Subcutaneous abdominal adipose tissue (tissue), 5 donors: ENCODE data around the gene OVOL1.

Source experiments
- H3K27ac ChIP-seq: one replicate; pipeline ENCODE4 v1.7.0; 2013; ENCODE audit warnings: low read depth, mild to moderate bottlenecking, inconsistent platforms, low read length, moderate library complexity
- H3K27me3 ChIP-seq, 5 donors: one replicate each; pipeline ENCODE4 v1.7.0; 2013; ENCODE audit warnings: low read length in 5 of 5, inconsistent platforms in 1 of 5; ENCODE audit not compliant: control insufficient read depth in 5 of 5, insufficient read depth in 4 of 5
- H3K36me3 ChIP-seq, 5 donors: one replicate each; pipeline ENCODE4 v1.7.0; 2013; ENCODE audit warnings: low read length in 5 of 5; ENCODE audit not compliant: control insufficient read depth in 5 of 5, insufficient read depth in 5 of 5
- H3K4me1 ChIP-seq, 5 donors: one replicate each; pipeline ENCODE4 v1.7.0; 2013; ENCODE audit warnings: low read length in 5 of 5, mild to moderate bottlenecking in 3 of 5, moderate library complexity in 1 of 5; ENCODE audit not compliant: control insufficient read depth in 5 of 5, insufficient read depth in 5 of 5
- H3K4me3 ChIP-seq, 5 donors: one replicate each; pipeline ENCODE4 v1.7.0; 2013; ENCODE audit warnings: low read length in 5 of 5, low read depth in 1 of 5
- H3K9ac ChIP-seq, 5 donors: one replicate each; pipeline ENCODE4 v1.7.0; 2013; ENCODE audit warnings: low read length in 5 of 5, mild to moderate bottlenecking in 4 of 5, moderate library complexity in 3 of 5
- H3K9me3 ChIP-seq, 5 donors: one replicate each; pipeline ENCODE4 v1.7.0; 2013; ENCODE audit warnings: low read length in 5 of 5; ENCODE audit not compliant: control insufficient read depth in 5 of 5
- donor health status: healthy.
- donor health status: healthy.
- donor health status: healthy.
- donor health status: healthy.
- donor health status: healthy.

Gene OVOL1

DNA sequence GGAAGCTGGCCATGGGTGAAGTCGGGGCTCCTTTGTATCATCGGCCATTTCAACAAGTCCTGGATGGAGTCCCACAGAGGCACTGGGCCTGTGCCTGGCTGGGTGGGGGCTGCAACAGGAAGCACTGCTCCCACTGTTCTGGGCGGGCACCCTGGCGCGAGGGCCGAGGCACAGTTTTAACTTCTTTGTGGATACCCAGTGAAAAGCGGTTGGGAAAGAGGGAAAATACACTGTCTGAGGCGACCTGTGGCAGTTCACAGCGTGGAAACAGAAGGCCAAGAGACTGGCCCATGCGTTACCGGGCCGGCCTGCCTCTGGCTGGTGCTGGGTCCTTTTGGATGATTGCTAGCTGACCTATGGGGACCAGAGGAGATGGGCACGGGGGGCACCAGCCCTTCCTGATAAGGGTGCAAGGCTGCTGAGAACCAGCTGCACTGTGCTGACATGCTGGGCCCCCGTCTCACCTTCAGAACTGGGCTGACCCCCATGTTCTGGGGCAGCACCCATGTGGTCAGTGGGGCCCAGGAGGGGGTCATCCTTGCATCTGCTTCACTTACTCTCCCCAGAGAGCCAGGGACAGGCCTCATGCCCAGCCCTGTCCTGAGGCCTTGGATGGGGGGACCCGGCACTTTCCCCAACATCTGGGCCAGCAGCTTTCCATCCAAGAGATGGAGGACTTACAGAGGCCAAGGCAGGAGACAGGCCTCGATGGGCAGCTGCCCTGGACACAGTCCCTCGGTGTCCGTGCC, 4.2 kb downstream of the OVOL1 start:
- no peaks in the 10 kb centered on the region for H3K9me3 ChIP-seq
- H3K9ac ChIP-seq, result no peak overlapping the region
- H3K4me1 ChIP-seq, result peaks cover 0 to 31% (median 21%) of the 10 kb centered on the region in 5 donors
- no peak overlapping the region for H3K27ac ChIP-seq
- no peaks in the 10 kb centered on the region for H3K36me3 ChIP-seq
- no peak overlapping the region for H3K4me3 ChIP-seq
- peaks cover 8 to 35% (median 24%) of the 10 kb centered on the region in 5 donors for H3K27me3 ChIP-seq

DNA sequence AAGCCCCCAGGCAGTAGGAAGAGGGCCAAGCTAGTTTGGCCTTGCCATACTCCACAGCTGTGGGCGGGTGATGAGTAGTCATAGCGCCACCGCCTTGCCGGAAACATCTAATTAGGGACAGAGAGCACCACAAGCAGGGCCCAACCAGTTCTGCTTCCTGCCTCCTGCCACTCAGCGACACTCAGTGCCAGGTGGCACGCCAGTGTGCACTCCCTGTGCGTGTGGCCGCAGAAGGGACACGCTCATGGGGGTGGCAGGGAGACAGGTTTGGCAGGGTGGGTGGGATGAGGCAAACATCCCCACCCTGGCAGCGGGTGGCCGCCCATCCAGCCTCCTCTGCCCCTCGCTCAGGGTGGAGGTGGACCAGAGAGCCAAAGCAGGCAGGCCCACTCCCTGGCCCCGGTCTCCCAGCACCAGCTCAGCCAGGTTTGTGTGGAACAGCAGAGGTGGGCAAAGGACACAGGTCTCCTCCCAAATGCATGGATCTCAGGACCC, 4.9 kb downstream of the OVOL1 start:
- no peaks in the 10 kb centered on the region for H3K36me3 ChIP-seq
- no peak overlapping the region for H3K4me3 ChIP-seq
- H3K9me3 ChIP-seq, result no peaks in the 10 kb centered on the region
- H3K4me1 ChIP-seq, result peaks cover 0 to 26% (median 16%) of the 10 kb centered on the region in 5 donors
- peaks cover 6 to 30% (median 20%) of the 10 kb centered on the region in 5 donors for H3K27me3 ChIP-seq
- no peak overlapping the region for H3K27ac ChIP-seq
- no peak overlapping the region for H3K9ac ChIP-seq

DNA sequence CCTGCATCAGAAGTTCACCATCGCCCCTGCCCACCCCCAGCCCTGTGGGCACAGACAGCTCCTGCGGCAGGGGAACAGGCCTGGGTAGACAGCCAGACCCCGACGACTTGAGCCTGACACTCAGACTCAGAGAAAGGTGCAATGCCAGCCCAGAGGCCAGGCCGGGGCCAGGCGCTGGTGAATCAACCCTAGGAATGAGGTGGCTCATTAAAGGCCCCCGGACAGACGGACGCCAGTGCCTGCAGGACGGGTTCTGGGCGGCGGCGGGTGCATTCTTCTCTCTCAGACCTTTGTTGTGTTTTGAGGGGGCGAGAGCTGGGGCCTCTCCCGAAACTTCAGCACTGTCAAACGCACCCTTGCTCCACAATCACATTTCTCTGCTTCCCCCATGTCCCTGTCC, 5.6 kb downstream of the OVOL1 start:
- no peaks in the 10 kb centered on the region for H3K9me3 ChIP-seq
- H3K27me3 ChIP-seq, result peaks cover 8 to 30% (median 18%) of the 10 kb centered on the region in 5 donors
- peaks cover 0 to 22% (median 12%) of the 10 kb centered on the region in 5 donors for H3K4me1 ChIP-seq
- no peak overlapping the region for H3K4me3 ChIP-seq
- no peak overlapping the region for H3K27ac ChIP-seq
- no peak overlapping the region for H3K9ac ChIP-seq
- no peaks in the 10 kb centered on the region for H3K36me3 ChIP-seq

DNA sequence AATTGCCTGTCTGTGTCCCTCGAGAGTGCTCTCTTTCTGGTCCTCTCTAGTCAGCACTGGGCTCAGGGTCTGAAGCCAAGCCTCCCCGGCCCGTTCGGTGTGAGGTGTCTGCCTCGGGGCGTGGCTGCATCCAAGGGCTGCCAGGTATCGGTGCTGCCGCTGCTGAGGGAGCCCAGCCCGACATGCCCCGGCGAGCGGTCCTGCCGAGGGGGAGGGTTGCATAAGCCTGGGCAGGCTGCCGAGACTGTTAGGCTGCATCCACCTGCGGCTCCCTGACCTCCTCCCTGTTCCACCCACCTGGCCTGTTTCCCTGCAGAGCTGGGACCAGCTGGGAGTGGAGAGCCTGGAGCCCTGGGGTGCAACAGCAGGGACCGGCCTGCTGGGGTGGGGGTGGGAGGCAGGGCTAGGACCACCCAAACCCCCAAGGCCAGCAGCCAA, 6.3 kb downstream of the OVOL1 start:
- no peaks in the 10 kb centered on the region for H3K9me3 ChIP-seq
- H3K9ac ChIP-seq, result no peak overlapping the region
- no peak overlapping the region for H3K27ac ChIP-seq
- peaks cover 0 to 16% (median 6%) of the 10 kb centered on the region in 5 donors for H3K4me1 ChIP-seq
- H3K27me3 ChIP-seq, result peaks cover 8 to 31% (median 22%) of the 10 kb centered on the region in 5 donors
- no peaks in the 10 kb centered on the region for H3K36me3 ChIP-seq
- H3K4me3 ChIP-seq, result no peak overlapping the region

DNA sequence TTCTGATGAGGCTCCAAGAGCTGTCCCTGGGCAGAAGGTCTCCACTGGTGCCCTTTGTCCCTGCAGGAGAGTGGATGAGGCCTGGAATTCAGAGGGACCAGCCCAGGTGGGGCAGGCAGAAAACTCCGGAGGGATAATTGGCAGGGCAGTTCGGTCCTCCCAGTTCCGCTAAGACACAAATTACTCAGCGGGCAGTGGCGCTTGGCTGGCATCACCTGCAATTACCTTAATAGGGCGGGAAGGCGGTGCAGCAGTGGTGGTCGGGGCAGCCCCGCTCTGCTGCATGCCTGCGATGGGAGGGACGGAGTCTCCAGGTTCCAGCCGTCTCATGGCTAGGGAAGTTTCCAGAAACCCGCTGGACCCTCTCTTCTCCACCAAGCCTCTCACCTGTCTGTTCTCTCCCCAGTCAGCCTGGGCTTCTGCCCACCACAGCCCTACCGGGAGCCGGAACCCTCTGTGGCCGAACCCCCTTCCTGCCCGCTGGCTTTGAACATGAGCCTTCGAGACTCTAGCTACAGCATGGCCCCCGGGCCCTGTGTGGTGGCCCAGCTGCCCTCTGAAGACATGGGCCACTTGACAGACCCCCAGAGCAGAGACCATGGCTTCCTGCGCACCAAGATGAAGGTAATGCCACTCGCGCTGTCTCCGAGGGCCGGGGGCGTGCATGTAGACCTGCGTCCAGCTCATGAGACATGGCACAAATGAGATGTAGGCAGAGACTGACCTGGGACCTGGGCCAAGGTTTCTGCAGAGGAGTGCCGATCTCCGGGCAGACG, 7.0 kb downstream of the OVOL1 start:
- Histone ChIP-seq H3K9ac (no peak overlapping the region), H3K27me3 (peaks cover 6 to 30% (median 22%) of the 10 kb centered on the region in 5 donors), H3K4me3 (no peak overlapping the region), H3K9me3 (no peaks in the 10 kb centered on the region), H3K4me1 (peaks cover 0 to 12% (median 4%) of the 10 kb centered on the region in 5 donors), H3K36me3 (no peaks in the 10 kb centered on the region), H3K27ac (no peak overlapping the region)

DNA sequence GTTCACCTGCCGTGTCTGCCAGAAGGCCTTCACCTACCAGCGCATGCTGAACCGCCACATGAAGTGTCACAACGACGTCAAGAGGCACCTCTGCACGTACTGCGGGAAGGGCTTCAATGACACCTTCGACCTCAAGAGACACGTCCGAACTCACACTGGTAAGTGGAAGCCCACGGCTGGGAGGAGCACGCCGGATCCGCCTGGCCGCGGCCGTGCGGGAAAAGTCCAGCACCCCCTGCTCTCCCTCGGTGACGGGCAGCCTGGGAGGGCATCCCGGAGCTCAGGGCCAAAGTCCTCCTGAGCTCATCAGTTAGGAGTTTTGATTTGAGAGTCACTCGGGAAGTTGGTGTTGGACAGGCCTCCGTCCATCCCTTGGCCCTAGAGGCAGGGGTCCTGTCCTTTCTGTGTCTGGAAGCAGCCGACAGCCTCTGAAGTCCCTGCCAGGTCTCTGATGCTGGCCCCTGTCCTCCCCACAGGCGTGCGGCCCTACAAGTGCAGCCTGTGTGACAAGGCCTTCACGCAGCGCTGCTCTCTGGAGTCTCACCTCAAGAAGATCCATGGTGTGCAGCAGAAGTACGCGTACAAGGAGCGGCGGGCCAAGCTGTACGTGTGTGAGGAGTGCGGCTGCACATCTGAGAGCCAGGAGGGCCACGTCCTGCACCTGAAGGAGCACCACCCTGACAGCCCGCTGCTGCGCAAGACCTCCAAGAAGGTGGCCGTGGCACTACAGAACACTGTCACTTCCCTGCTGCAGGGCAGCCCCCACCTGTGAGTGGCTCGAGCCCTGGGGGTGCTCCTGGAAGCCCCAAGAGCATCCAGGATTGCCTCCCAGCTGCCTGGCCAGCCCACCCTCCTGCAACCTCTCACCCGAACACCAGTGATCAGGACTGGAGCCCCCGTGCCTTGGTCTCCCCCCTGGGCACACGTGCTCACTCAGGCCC, 8.0 kb downstream of the OVOL1 start:
- H3K36me3 ChIP-seq, result no peaks in the 10 kb centered on the region
- H3K4me1 ChIP-seq, result peaks cover 0 to 12% (median 4%) of the 10 kb centered on the region in 5 donors
- H3K9me3 ChIP-seq, result no peaks in the 10 kb centered on the region
- no peak overlapping the region for H3K9ac ChIP-seq
- H3K27me3 ChIP-seq, result peaks cover 6 to 32% (median 21%) of the 10 kb centered on the region in 5 donors
- H3K27ac ChIP-seq, result no peak overlapping the region
- H3K4me3 ChIP-seq, result no peak overlapping the region

DNA sequence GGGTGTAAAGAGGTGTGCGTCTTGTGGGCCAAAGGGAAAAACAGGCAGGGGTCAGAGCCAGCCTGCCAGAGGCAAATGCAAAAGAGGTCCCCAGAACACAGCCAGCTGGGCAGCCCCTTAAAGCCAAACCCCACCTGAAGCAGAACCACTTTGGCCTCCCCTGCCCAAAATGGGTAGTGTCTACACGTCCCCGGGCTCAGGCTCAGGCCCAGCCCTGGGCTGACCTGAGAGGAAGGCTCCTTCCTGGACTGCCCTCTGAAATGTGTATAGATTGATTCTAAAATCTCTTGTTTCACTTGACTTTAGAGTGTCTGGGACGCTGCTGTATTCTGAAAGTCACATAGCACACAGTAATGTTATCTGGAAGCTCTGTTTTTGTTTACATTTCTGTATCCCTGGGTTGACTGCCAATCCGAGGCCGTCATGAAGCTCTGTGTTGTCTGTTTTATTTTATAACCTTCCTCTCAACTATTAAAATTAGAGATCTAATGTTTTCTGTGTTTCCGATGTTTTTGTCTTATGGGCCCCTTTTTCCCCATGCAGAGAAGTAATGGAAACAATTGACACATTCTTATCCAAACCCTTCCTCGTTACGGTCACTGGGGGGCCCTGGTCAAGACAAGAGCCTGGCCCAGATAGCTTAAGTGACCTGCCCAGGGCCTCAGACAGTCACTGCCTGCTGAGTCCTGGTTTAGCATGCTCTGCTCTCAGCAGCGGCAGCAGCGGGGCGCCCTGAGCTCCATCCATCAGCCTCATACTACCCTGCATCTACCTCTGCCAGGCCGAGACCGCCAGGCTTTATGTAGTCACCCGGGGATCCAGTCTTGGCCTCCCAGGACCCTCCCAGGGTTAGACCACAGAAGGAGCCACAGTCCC, 10.1 kb downstream of the OVOL1 start:
- H3K4me1 ChIP-seq, result peaks cover 0 to 3% (median 0%) of the 10 kb centered on the region in 5 donors
- H3K27ac ChIP-seq, result no peak overlapping the region
- H3K9ac ChIP-seq, result no peak overlapping the region
- H3K9me3 ChIP-seq, result no peaks in the 10 kb centered on the region
- H3K36me3 ChIP-seq, result no peaks in the 10 kb centered on the region
- H3K4me3 ChIP-seq, result no peak overlapping the region
- peaks cover 6 to 38% (median 30%) of the 10 kb centered on the region in 5 donors for H3K27me3 ChIP-seq

DNA sequence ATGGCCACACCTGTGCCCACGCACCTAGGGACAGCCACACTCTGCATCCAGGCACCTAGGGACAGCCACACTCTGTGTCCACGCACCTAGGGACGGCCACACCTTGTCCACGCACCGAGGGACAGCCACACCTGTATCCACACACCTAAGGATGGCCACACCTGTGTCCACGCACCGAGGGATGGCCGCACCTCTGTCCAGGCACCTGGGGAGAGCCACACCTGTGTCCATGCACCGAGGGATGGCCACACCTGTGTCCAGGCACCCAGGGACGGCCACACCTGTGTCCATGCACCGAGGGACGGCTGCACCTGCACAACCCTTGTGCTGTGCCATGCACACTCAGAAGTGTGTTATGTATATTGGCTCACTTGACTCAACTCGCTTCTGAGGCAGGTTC, 10.8 kb downstream of the OVOL1 start:
- H3K27me3 ChIP-seq, result peaks cover 8 to 38% (median 30%) of the 10 kb centered on the region in 5 donors

DNA sequence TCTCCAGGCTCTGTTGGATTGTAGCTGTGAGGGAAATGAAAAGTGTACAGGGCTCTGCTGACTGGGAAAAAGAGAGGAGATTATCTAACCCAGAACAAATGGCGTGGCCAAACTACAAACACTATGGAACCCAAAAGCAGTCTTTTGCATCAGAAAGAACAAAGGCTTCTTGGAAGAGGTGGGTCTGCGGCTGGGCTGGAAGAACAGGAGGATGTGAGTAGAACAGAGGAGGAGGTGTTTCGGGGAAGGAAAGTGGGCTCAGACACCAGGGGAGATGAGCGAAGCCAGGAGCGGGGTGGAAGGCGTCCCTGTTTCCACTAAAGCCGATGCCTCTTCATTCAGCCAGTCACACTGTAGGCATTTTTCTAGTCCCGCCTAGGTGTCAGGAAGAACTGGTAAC, 12.0 kb downstream of the OVOL1 start:
- no peaks in the 10 kb centered on the region for H3K9me3 ChIP-seq
- H3K27me3 ChIP-seq, result peaks cover 18 to 44% (median 39%) of the 10 kb centered on the region in 5 donors
- no peak overlapping the region for H3K4me3 ChIP-seq
- H3K9ac ChIP-seq, result no peak overlapping the region
- H3K27ac ChIP-seq, result no peak overlapping the region
- peaks cover 0 to 4% (median 0%) of the 10 kb centered on the region in 5 donors for H3K4me1 ChIP-seq
- H3K36me3 ChIP-seq, result no peaks in the 10 kb centered on the region

More for the DNA sequence above, 10.8 kb downstream of the OVOL1 start:
- H3K4me3 ChIP-seq, result no peak overlapping the region
- H3K4me1 ChIP-seq, result no peaks in the 10 kb centered on the region
- no peak overlapping the region for H3K9ac ChIP-seq
- no peaks in the 10 kb centered on the region for H3K36me3 ChIP-seq
- no peaks in the 10 kb centered on the region for H3K9me3 ChIP-seq
- no peak overlapping the region for H3K27ac ChIP-seq
